Measurements from ENCODE around the gene ETV3.
A peak's percentile ranks its signal among the peaks of the same experiment; 100 is the strongest.

The ETV3 gene

GRCh38 chr1:157170677-157171515 is 32.7 kb upstream of the ETV3 start:
- peak; percentile 59 for TF ChIP-seq CTCF (IDR thresholded peaks at IDR 0.05; ENCODE audit: insufficient read depth, low read depth, low read length, missing control alignments)
- DNase-seq (ENCODE audit: low read depth), result peak; percentile 57
- no peak overlapping the region for H3K4me3 ChIP-seq (ENCODE audit: low read depth, low read length)

GRCh38 chr1:157168015-157168414 is 29.8 kb upstream of the ETV3 start:
- no peak for TF ChIP-seq CTCF (IDR thresholded peaks at IDR 0.05; ENCODE audit: insufficient read depth, low read depth, low read length, missing control alignments)
- no peak overlapping the region for H3K4me3 ChIP-seq (ENCODE audit: low read depth, low read length)

GRCh38 chr1:157167437-157167836 is 29.2 kb upstream of the ETV3 start:
- no peak for DNase-seq (ENCODE audit: low read depth)
- H3K4me3 ChIP-seq (ENCODE audit: low read depth, low read length), result no peak overlapping the region
- no peak for TF ChIP-seq CTCF (IDR thresholded peaks at IDR 0.05; ENCODE audit: insufficient read depth, low read depth, low read length, missing control alignments)

More at GRCh38 chr1:157168015-157168414, 29.8 kb upstream of the ETV3 start:
- peak; percentile 58 for DNase-seq (ENCODE audit: low read depth)

- DNase-seq (ENCODE audit: low read depth), result no peak
- H3K4me3 ChIP-seq (ENCODE audit: low read depth, low read length), result no peak overlapping the region
- no peak for TF ChIP-seq CTCF (IDR thresholded peaks at IDR 0.05; ENCODE audit: insufficient read depth, low read depth, low read length, missing control alignments)
Measured at GRCh38 chr1:157166590-157166989, 28.4 kb upstream of the ETV3 start.

GRCh38 chr1:157163273-157164127 is 25.3 kb upstream of the ETV3 start:
- no peak overlapping the region for H3K4me3 ChIP-seq (ENCODE audit: low read depth, low read length)
- TF ChIP-seq CTCF (IDR thresholded peaks at IDR 0.05; ENCODE audit: insufficient read depth, low read depth, low read length, missing control alignments), result peak; percentile 92
- DNase-seq (ENCODE audit: low read depth), result peak; percentile 78

GRCh38 chr1:157162345-157162744 is 24.1 kb upstream of the ETV3 start:
- TF ChIP-seq CTCF (IDR thresholded peaks at IDR 0.05; ENCODE audit: insufficient read depth, low read depth, low read length, missing control alignments), result no peak
- no peak overlapping the region for H3K4me3 ChIP-seq (ENCODE audit: low read depth, low read length)
- no peak for DNase-seq (ENCODE audit: low read depth)

Data from GM12865 (cell line).